Measurements from ENCODE around the gene ESYT2.

The ESYT2 gene

DNA sequence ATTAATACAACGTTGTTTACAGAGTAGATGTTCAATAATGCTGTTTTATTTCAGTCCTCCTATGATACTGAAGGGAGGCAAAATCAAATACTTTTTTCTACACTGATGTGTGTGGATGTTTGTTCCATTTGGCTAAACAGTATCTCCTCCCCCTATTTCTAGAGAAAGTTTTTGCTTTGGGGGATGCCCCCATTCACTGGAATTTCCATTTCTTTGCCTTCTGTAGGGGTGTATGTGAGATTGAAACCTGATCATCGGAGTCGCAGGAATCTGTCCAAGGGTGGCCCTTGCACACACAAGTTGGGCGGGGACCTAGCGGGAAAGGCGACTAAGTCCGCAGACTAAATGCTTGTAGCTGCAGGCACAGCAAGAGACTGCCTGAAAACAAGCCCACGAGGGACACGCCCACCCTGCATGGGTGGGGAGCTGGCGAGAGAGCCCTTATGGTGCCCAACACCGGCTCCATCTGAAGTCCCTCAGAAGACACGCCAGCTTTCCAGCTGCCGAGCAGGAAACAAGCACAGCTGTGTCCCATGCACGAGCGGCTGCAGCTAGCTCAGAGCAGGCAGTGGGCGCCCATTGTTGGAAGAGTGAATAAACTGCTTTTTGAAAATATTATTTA lies 58.0 kb downstream of the ESYT2 start:
- DNase-seq (ENCODE audit: insufficient read length, low spot score) (no peak), FAIRE-seq (no peak)

DNA sequence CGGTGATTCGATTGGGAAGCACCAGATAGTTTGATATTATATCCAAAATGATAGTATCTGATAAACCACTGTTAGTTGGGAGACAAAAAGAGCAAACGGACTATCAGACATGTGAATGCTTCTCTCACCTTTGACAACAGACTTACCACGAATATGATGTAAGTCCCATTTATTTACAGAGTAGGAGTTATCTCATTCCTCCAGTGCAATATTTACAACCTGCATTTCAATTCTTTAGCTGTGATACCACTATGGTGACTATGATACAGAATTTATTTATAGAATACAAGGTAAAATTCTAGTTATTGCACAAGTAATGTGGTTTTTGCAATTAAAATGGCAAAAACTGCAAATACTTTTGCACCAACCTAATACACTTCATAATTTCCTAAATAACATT lies 61.6 kb downstream of the ESYT2 start:
- DNase-seq (ENCODE audit: insufficient read length, low spot score) (no peak), FAIRE-seq (no peak)

DNA sequence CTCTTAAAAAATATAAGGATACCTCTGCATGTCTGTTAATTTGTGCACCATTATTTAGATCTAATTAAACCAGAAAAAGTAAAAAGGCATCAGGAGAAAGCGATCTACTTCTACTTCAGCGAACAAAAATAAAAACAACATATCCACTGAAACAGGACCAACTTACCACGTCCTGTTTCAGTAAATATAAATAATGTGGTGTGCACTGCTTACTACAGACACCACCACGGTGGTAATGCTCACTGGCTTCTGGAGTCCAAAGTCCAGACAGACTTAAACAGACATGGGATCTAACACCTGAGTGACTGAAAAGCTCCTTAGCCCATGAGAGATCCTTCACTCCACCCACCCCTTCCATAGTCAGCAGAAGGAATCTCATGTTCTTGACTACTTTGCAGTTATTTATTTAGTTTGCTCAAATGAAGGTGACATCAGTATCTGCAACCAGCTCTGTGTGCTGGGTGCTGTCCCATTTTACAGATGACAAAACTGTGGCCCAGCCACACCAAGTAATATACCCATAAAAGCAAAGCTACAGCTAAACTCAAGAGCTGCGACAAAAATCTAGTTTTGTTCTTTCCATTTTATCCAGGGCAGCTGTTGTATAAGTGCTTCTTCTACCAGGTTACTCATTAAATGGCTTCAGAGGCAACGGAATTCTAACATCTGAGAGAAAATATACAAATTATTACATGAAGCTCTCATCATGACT lies 62.6 kb downstream of the ESYT2 start:
- peak; percentile 19 for DNase-seq (ENCODE audit: insufficient read length, low spot score)
- FAIRE-seq, result no peak

DNA sequence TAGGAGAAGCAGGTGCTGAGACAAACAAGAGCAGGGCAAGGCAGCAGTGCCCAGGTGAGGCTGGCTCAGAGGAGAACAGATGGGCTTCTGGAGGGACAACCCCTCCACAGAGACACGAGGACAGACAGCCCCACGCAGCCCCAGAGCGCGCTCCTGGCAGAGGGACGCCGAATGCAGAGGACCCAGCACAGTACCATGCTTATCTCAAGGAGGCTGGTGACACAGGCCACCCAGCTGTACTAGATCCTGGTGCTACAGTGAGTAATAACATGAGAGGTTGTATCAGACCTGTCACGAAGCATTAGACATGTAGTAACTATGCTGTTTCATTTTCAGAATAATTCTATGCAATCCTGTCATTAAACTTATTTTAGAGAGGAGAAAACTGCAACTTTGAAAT lies 64.3 kb downstream of the ESYT2 start:
- FAIRE-seq, result no peak
- no peak for DNase-seq (ENCODE audit: insufficient read length, low spot score)

DNA sequence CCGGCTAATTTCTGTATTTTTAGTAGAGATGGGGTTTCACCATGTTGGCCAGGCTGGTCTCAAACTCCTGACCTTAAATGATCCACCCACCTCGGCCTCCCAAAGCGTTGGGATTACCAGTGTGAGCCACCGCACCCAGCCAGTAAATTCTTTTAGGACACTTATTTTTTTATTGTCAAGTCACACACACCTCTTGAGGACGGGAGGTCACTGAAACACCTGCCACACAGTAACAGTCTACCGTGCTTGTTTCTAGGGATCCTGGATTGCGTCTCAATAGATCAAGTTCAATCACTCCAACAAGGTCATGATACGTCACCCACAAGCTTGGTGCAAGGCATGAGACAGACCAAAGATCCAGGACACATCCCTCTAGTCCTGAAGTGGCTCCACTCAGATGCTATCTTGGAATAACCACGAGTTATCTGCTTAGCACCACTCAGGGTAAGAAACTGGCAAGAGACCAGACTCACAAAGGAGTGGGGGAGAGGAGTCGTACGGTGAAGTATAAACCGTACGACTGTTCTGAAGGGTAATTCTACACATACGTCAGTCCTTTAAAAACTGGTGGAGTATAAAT lies 65.8 kb downstream of the ESYT2 start:
- no peak for FAIRE-seq

DNA sequence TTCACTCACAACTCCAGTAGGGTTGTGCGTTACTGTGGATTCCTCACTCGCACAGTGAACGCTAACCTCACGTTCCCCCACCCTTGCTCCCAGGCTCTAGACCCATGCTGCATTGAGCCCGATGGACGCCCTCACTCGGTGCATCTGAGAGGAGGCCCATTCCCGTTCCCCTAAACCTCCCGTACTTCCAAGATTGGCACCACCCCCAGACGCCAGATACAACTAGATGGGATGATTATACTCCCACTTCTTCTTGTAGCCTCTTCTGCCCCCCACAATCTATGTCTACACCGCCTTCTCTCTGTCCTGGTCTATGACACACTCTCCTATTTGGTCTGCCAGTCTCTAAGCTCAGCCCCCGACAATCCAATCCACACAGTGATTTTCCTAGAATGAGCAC lies 67.4 kb downstream of the ESYT2 start:
- FAIRE-seq (no peak), DNase-seq (ENCODE audit: insufficient read length, low spot score) (no peak)

More for the DNA sequence above, 65.8 kb downstream of the ESYT2 start:
- DNase-seq (ENCODE audit: insufficient read length, low spot score), result no peak

DNA sequence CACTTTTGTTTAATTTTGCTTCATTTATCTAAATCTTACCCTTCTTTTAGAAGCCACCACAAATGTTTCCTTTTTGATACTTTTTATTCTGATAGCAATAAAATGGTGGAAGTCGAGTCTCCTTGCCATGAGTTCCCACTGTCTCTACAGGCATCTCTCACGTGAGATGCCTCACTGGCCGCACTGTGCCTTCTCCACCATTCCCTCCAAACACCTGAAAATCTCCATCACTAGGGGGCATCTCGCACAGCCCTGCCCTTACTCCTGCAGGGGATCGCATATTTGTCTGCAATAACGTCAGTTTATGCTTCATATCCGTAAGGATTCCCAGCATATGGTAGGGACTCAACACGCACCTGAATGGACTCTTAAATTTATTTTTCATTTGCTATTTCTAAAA lies 68.4 kb downstream of the ESYT2 start:
- FAIRE-seq (no peak), DNase-seq (ENCODE audit: insufficient read length, low spot score) (no peak)

DNA sequence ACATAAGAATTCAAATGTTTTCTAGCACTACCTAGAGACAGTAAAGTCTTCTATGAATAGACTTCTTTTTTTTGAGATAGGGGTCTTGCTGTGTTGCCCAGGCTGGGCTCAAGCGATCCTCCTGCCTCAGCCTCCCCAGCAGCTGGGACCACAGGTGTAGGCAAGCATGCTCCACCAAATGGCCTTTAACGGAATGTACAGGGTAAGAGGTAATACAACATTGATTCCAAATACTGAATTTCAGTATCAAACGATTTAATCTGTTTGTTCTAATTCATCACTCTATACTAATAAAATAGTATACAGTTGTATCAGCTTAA lies 68.9 kb downstream of the ESYT2 start:
- DNase-seq (ENCODE audit: insufficient read length, low spot score) (no peak), FAIRE-seq (no peak)

DNA sequence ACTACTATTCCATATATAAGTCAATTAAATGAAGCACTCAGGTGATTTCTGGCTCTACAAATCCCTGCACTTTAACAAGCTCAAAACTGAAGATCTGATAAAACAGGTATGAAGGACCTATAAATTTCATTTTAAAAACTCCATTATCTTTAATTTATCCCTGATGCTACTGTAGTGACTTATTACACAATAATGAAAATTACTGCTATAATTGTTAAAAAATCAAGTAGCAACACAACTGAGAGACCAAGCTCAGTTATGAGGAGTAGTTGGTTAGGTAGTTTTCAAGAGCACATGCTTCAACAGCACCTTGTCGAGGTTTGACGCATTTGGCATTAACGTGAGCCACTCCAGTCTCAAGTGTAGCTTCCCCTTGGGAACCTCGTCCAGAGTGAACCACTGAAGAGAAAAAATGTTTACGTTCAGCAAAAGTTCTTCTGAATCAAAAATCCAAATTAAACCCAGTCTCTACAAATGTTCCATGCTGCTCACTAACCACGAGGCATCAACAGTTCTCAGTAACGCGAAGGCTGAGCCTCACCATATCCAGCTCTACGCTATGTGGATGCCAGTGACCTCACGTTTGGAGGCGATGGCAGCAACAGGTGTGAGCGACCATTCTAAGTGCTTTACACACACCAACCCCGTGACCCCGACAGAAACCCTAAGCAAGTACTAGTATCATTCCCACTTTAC lies 69.4 kb downstream of the ESYT2 start:
- DNase-seq (ENCODE audit: insufficient read length, low spot score), result no peak
- FAIRE-seq, result no peak

DNA sequence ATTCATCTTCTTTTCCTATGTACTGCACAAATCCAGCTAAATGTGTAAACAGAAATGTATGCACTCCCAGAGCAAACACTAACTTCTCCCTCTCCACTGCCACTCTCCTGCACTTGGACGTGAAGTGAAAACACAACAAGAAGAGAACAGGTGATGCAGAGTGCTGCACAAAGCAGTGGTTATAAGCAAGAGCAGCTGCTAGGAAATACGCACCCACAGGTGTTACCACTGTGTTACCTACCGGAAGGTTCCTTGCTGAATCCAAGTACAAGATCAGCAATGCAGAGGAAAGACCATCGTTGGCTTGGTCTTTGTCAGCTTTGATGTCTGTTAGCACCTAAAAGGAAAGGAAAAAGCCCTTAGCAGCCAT lies 70.1 kb downstream of the ESYT2 start:
- DNase-seq (ENCODE audit: insufficient read length, low spot score), result no peak
- no peak for FAIRE-seq

DNA sequence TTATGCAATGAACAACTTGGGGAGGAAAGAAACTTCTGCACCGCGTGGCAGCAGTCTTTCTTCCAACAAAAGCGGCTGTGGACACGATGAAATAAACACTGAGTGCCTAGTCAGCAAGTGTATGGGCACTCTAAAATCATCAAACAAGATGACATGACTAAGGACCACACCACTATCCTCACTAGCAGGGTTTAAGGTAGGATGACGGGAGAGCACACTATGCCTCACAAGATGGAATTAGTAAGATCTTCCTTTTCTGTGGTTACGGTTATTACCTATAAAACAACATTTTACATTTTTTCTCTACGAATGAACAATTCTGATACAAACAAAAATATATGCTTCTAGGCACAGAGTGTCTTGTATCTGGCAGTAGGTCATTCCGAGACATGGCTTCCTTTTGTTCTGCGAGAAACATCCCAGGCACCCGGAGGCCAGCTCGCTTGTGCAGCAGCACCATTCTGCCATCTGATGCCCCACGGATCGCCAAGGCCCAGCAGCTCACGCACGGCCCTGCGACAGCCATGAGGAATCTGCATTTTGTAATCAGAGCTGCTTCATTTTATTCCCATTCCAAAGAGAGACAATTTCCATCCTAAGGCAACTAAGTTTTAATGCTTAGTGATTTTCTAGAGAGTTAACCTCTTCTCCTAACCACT lies 70.6 kb downstream of the ESYT2 start:
- no peak for DNase-seq (ENCODE audit: insufficient read length, low spot score)
- FAIRE-seq, result no peak

DNA sequence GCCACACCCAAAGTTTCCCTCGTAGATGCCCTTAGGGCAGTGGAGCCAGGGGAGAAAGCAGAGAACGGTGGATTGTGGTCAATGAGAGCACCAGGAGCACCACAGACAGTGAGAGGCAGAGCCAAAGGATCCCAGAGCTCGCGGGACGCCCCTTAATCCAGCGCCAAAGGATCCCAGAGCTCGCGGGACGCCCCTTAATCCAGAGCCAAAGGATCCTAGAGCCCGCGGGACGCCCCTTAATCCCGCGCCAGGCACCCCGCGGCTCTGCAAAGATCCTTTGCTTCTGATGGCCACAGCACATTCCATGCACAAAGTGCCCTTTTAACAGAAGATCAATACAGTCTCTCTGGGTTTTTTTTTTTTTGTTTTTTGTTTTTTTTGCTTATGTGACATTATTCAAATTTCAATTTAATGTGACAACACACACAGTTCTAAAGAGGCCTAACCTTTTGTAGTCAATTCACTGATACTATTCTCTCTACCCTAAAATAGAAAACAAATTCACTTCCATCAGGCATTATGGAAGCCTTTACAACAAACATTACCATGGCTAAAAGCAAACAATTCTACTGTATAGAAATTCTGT lies 71.8 kb downstream of the ESYT2 start:
- no peak for DNase-seq (ENCODE audit: insufficient read length, low spot score)
- FAIRE-seq, result no peak

DNA sequence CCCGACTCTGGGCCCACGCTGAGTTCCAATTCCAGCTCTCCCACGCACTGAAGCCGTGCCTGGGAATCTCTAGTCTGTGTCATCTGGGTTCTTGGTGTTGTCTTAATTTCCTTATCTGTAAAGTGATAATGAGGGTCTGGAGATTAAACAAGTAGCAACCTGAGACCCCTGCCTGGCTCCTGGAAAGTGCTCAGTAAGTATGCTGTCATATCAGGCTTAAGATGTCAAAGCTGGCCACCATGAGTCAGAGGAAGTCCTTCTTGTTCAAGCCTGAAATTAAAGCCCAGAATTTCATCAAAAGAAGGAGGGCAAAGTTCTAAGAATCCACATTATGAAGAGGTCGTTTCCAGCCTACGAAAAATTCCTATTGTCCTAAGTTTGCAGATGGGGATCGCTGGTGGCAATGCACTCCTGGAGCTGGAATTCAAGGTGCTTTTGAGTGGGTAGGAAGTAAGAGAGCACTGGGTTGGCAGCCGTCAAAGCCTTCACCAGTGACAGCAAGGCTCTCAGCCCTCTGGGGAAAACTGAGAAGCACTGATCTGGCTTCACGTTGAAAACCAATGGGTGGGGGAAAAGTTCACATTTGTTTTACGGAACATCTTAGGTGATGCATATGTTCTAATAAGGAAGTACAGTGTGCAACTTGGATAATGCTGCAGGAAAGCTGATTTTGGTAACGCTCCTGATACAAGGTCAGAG lies 74.4 kb downstream of the ESYT2 start:
- DNase-seq (ENCODE audit: insufficient read length, low spot score) (no peak), FAIRE-seq (no peak)

DNA sequence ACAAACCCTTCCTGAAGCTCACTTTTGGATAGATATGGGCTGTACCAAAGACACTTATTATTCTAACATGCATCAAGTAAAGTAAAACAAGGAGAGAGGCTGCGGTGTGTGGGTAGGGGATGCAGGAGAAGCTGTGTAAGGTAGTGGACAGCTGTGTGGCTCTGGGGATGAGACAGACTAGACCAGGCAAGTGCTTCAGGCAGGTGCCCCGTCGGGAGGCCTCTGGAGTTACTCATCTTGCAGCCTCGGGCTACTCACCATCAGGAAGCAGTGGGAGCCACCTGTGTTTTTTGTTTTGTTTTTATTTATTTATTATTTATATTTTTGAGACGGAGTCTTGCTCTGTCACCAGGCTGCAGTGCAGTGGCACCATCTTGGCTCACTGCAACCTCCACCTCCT lies 75.4 kb downstream of the ESYT2 start:
- DNase-seq (ENCODE audit: insufficient read length, low spot score), result no peak
- no peak for FAIRE-seq

DNA sequence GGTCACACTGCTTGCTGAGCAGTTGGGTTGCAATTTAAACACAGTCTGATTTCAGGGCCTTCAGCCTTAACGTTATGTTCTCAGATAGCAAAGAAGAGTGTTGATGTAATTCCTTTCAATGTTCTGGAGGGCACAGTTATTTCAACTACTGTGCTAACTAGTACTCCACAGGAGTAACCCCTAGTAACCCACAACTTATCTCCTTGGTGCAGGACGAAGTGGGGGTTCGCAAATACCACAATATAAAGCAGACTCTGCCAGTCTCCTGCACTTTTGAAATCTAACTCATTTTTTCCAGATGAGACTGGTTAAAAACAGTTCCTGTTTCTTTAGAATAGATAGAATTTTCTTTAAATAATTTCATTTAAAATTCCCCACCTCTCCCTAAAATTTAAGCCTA lies 77.6 kb downstream of the ESYT2 start:
- DNase-seq (ENCODE audit: insufficient read length, low spot score) (no peak), FAIRE-seq (no peak)

DNA sequence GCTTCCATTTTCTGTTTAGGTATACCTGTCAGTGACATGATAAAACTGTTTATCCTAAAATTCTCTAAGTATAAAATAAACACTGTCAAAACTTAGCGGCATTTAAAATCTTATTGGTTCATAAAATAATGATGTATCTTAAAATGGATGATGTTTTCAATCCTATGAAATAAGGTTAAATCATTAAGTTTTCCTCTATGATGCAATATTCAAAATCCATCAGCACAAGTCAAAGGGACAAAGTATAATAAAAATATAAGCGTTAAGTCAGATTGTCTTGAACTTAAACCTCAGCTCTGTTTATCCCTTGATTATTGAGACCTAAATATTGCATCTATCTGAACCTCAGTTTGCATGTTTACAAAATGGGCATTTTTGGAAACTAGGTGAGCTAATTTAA lies 78.1 kb downstream of the ESYT2 start:
- FAIRE-seq, result no peak
- no peak for DNase-seq (ENCODE audit: insufficient read length, low spot score)

DNA sequence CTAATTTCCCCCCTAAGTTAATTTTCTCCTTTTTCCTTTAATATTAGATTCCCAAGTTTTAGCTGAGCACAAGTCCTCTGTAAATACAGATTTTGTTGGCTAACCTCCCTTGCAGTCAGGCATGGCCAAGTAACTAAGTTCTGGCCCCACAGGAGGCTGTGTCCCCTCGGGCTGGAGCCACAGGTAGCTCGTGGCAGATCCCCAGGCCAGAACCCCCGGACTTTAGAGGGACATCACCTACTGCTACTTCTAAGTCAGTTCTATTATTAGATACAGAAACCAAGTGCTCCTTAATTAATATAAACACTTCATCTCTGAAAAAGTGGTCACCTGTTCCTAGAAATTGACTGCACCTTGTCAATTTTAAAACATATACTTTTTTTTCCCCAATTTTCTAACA lies 78.6 kb downstream of the ESYT2 start:
- no peak for FAIRE-seq

DNA sequence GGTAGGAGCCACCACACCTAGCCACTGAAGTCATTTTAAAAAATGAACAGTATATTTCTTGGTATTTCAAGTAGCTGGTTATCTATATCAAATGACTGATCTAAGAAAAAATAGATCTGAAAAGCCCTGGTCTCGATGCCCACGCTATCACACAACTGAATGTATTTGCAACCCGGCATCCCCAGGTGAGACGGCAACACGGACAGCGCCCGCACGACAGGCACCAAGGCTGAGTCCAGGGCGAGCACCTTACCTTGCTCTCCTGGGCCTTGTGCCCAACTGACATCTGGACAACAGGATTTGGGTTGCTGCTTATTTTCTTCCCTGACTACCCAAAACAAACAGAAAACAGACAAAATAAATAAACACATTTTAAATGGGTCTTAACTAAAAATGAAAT lies 79.9 kb downstream of the ESYT2 start:
- DNase-seq (ENCODE audit: insufficient read length, low spot score) (no peak), FAIRE-seq (no peak)

More for the DNA sequence above, 78.6 kb downstream of the ESYT2 start:
- no peak for DNase-seq (ENCODE audit: insufficient read length, low spot score)

DNA sequence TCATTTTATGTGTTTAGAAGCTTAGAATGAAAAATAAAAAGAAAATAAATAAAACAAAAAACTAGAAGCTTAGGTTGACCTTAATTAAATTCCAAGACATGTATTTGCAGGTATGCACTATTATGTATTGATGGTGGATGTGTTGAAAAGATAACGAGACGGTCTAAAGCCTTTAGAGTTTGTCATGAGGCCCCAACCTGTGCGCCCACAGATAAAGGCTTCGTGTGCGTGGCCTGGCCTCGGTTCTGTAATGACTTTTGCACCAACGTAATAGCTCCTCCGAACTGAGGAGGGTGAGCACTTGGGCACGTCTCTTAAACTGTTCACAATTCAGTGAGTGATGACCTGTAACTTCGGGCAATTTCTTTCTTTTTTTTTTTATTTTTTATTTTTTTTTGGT lies 81.0 kb downstream of the ESYT2 start:
- no peak for DNase-seq (ENCODE audit: insufficient read length, low spot score)
- FAIRE-seq, result no peak

DNA sequence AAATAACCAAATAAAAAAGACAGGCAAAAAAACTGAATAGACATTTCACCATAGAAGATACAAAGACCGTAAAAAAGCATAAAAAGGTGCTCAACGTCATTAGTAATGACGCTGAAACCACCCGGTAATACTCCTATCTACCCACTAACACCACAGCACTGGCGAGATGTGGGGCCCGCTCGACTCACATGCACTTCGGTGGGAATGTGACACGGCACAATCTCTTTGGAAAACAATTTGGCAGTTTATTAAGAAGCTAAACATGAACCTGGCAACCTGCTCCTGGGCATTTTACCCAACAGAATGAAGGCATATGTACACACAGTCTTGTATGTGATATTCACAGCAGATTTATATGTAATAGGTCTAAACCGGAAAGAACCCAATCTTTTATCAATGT lies 81.9 kb downstream of the ESYT2 start:
- no peak for DNase-seq (ENCODE audit: insufficient read length, low spot score)
- FAIRE-seq, result no peak

DNA sequence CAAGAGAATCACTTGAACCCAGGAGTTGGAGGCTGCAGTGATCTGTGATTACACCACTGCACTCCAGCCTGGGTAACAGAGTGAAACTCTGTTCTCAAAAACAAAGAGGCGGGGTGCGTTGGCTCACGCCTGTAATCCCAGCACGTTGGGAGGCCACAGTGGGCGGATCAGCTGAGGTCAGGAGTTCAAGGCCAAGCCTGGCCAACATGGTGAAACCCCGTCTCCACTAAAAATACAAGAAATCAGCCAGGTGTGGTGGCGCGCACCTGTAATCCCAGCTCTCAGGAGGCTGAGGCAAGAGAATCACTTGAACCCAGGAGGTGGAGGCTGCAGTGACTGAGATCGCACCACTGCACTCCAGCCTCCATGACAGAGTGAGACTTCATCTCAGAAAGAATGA lies 82.4 kb downstream of the ESYT2 start:
- FAIRE-seq, result no peak

More for the DNA sequence above, 82.4 kb downstream of the ESYT2 start:
- DNase-seq (ENCODE audit: insufficient read length, low spot score), result no peak

All from GM19239 (cell line).